HUDEP-2 (cell line): ENCODE measurements around the gene WWP2.
A peak's percentile ranks its signal among the peaks of the same experiment; 100 is the strongest.
"Not testable (repeated sequence)": the region's sequence is repeated elsewhere in the genome, so short reads cannot be mapped to it uniquely, and the experiment has no call there.

ENCODE experiments used
- DNase-seq, 76 experiments: peaks; one replicate each; lab custom pipeline; 2025; ENCODE audit not compliant: unreplicated experiment in 76 of 76; lab: John Stamatoyannopoulos, UW

The WWP2 gene

GRCh38 chr16:69852815-69853214 is 90.7 kb downstream of the WWP2 start:
- DNase-seq, result no peak

GRCh38 chr16:69853481-69853880 is 91.3 kb downstream of the WWP2 start:
- DNase-seq, result no peak

GRCh38 chr16:69854776-69855175 is 92.6 kb downstream of the WWP2 start:
- not testable (repeated sequence) for DNase-seq

GRCh38 chr16:69855592-69855991 is 93.5 kb downstream of the WWP2 start:
- no peak for DNase-seq

- DNase-seq, result no peak
Measured at GRCh38 chr16:69858191-69859104, 96.3 kb downstream of the WWP2 start.

GRCh38 chr16:69859105-69859989 is 97.2 kb downstream of the WWP2 start:
- peak in 1 of 76 experiments; percentile 3 for DNase-seq

GRCh38 chr16:69860233-69861231 is 98.4 kb downstream of the WWP2 start:
- DNase-seq, result no peak

- no peak for DNase-seq
Measured at GRCh38 chr16:69861292-69862030, 99.3 kb downstream of the WWP2 start.

GRCh38 chr16:69863401-69864281 is 101.5 kb downstream of the WWP2 start:
- no peak for DNase-seq

- DNase-seq, result peak in 63 of 76 experiments; percentile 4 to 83 (median 36)
Measured at GRCh38 chr16:69865701-69866100, 103.6 kb downstream of the WWP2 start.

- DNase-seq, result peak in 4 of 76 experiments; percentile 6 to 13 (median 9)
Measured at GRCh38 chr16:69867784-69868560, 105.8 kb downstream of the WWP2 start.

GRCh38 chr16:69870761-69871160 is 108.6 kb downstream of the WWP2 start:
- no peak for DNase-seq

- no peak for DNase-seq
Measured at GRCh38 chr16:69871708-69872107, 109.6 kb downstream of the WWP2 start.

- no peak for DNase-seq
Measured at GRCh38 chr16:69872888-69873287, 110.8 kb downstream of the WWP2 start.

GRCh38 chr16:69873783-69874182 is 111.7 kb downstream of the WWP2 start:
- DNase-seq, result no peak

- no peak for DNase-seq
Measured at GRCh38 chr16:69874271-69874670, 112.1 kb downstream of the WWP2 start.

GRCh38 chr16:69880640-69881133 is 118.6 kb downstream of the WWP2 start:
- no peak for DNase-seq

GRCh38 chr16:69881141-69881540 is 119.0 kb downstream of the WWP2 start:
- DNase-seq, result no peak
